ENCODE measurements around the gene LITAFD.

DNA sequence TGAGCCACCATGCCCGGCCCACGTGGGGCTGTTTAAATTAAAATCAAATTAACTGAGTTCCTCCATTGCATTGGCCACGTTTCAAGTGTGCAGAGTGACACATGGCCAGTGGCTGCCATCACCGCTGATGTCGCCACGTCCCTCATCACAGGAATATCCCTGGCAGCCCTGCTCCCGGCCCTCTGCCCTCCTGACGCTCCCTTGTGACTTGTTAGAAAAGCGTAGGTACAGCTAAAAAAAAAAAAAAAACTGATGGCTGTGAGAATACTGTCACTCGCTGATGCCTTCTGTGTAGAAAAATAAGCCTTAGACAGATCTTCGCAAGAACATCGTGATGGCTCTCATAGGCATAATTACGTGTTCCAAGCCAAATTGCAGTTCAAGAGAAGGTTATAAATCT lies 35.0 kb upstream of the LITAFD start:
- TF ChIP-seq EZH2 (IDR thresholded peaks at IDR 0.05) (no peak), POLR2AphosphoS5 (IDR thresholded peaks at IDR 0.05; ENCODE audit: borderline replicate concordance, low read depth, low read length) (no peak), FOXP2 (optimal IDR thresholded peaks at IDR 0.05; ENCODE audit: control extremely low read depth, extremely low read length, insufficient read depth) (no peak)
